RWPE1 (cell line): ENCODE data around the gene NFIX.
A peak's percentile ranks its signal among the peaks of the same experiment; 100 is the strongest.

ENCODE experiments used
- CTCF ChIA-PET: fragments of 350-600 bp; sonication (Branson Sonifier 250); formaldehyde crosslinking; extraction: SDS; loops from one replicate; lab custom pipeline; 2021; lab: Yijun Ruan, JAX
- POLR2A ChIA-PET: fragments of 400-600 bp; formaldehyde crosslinking; extraction: SDS; loops from one replicate; lab custom pipeline; 2020; ENCODE audit warnings: antibody characterized with exemption; ENCODE audit not compliant: low non-redundant PET; lab: Yijun Ruan, JAX
- DNase-seq: peaks from one replicate; pipeline ENCODE4 v3.0.0; 2012; ENCODE audit warnings: low spot score
- H3K27ac ChIP-seq: fragments of 450-650 bp; 2 replicates; pipeline ENCODE4 v1.5.1; 2017
- CTCF ChIP-seq: fragments of 450-650 bp; conservative IDR thresholded peaks from 2 replicates; pipeline ENCODE4 v1.5.1; 2017; ENCODE audit warnings: low read depth, mild to moderate bottlenecking

NFIX gene

DNA sequence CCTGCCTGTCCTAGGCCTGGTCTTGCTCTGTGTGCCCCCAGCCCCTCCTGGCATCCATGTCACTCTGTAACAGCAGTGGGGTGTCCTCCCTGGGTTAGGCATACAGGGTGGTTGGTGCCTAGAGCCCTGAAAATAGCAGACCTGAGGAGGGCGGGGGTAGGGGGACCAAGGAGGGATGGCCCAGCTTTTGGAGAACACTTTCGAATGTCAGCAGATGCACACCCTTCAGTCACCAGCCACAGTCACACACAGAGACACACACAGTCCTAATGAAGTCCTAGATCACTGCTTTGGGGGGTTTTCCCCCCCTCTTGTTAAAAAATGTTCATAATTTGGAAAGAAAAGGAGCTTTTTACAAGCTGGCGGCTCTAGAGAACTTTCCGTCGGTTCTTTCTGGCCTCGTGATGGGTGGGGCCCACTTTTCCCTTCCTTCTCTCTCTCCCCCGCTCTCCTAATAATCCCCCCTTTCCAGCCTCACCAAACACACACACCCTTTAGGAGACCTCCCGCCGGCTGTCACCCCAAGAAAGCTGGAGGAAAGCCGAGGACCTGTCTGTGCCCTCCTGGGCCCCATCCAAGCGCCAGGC, 59.4 kb downstream of the NFIX start:
- DNase-seq = no peak
- H3K27ac ChIP-seq = peak overlapping the region; percentile 100
- no peak for TF ChIP-seq CTCF
- CTCF ChIA-PET = interaction anchor here (0.5 to 1.6 kb wide), 9 partner anchors 9 to 237 kb away, joined by 3 to 6 read pairs (median 4); no protein-coding TSS in a partner anchor
- POLR2A ChIA-PET = interaction anchor here (0.6 kb wide), 1 partner anchor 235 kb away, joined by 5 read pairs; no protein-coding TSS in a partner anchor

- POLR2A ChIA-PET = no interaction called here
- CTCF ChIA-PET = interaction anchor here (0.5 to 1.6 kb wide), 8 partner anchors 10 to 236 kb away, joined by 3 to 6 read pairs (median 4); no protein-coding TSS in a partner anchor
- H3K27ac ChIP-seq = peak overlapping the region; percentile 100
Observed at GRCh38 chr19:13055213-13056051, 60.2 kb downstream of the NFIX start.

DNA sequence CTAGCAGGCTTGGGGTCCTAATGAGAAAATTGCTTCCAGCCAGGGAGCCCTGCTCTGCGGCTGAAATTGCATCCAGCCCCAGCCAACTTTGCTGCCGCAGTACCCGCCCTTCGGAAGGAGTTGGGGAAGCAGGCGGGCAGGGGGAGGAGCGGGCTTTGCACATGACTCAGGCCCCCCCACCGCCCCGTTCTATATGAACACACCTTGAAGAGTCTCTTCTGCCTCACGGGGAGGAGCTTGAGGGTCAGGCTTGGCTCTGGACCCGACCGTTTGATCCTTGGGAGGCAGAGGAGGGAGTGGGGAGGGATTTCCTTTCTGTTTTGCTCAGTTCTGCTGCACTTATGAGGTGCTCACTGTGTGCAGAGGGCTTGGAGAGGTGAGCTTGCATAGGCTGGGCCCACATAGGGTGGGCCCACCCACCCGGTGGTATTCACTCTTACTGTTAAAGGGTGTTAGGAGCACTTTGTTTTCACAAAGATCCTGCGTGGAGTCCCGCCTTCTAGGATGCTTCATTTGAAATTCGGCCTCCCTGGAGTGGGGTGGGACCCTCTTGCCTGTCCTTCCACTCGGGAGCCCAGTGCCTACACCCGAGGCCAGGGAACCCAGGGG, 60.9 kb downstream of the NFIX start:
- DNase-seq = peak; percentile 94
- TF ChIP-seq CTCF = no peak
- ChIA-PET CTCF (interaction anchor here (0.6 to 1.4 kb wide), 6 partner anchors 22 to 438 kb away, joined by 3 to 6 read pairs (median 4); no protein-coding TSS in a partner anchor), POLR2A (no interaction called here)
- peak overlapping the region; percentile 100 for H3K27ac ChIP-seq

More at GRCh38 chr19:13055213-13056051, 60.2 kb downstream of the NFIX start:
- TF ChIP-seq CTCF = no peak
- DNase-seq = peak; percentile 69

GRCh38 chr19:13057147-13057572, 61.9 kb downstream of the NFIX start:
- CTCF ChIA-PET = interaction anchor here (0.6 to 1.4 kb wide), 4 partner anchors 24 to 661 kb away, joined by 3 to 8 read pairs (median 4); no protein-coding TSS in a partner anchor
- peak overlapping the region; percentile 100 for H3K27ac ChIP-seq
- POLR2A ChIA-PET = no interaction called here
- DNase-seq = no peak
- no peak for TF ChIP-seq CTCF

GRCh38 chr19:13057744-13058143, 62.5 kb downstream of the NFIX start:
- CTCF ChIA-PET = interaction anchor here (0.6 to 1.4 kb wide), 4 partner anchors 24 to 80 kb away, joined by 3 to 8 read pairs (median 3); no protein-coding TSS in a partner anchor
- H3K27ac ChIP-seq = peak overlapping the region; percentile 100
- TF ChIP-seq CTCF = no peak
- no peak for DNase-seq
- POLR2A ChIA-PET = interaction anchor here (0.7 kb wide), 1 partner anchor 49 kb away, joined by 10 read pairs; no protein-coding TSS in a partner anchor
